Measurements from ENCODE around the gene LRRK1. TPM values are rescaled to one million over a fixed set of nuclear protein-coding genes. Genes with fewer than 3 reads are reported as not detected.

LRRK1 gene
- total RNA-seq, 3 donors from 2014 or later (not counting 1 experiment from before 2014, with no cell fraction given), result 1.2 to 5.5 (median 3.2) TPM

- Mint-ChIP-seq H3K27ac (no peak overlapping the region), H3K4me3 (peak overlapping the region; percentile 67), H3K4me1 (peaks cover 0 to 12% of the 10 kb centered on the region in 2 donors), H3K36me3 (no peaks in the 10 kb centered on the region), H3K27me3 (ENCODE audit: low read depth in 2 of 2) (peaks cover 43 to 65% of the 10 kb centered on the region in 2 donors), H3K9me3 (no peaks in the 10 kb centered on the region)
- intact Hi-C loops (cut with micrococcal nuclease), result loop anchor here (5.0 kb wide), 1 partner anchor 88 kb away; no protein-coding TSS in a partner anchor
- 1% methylated on average over 80 of the region's 80 CpGs for WGBS (ENCODE audit: insufficient coverage)
- no peaks in the 10 kb centered on the region for H3K36me3 ChIP-seq (ENCODE audit: control insufficient read depth, insufficient read depth, low read length)
- H3K27me3 ChIP-seq (ENCODE audit: control insufficient read depth, insufficient read depth, low read length), result peaks cover 9% of the 10 kb centered on the region
- H3K9me3 ChIP-seq (ENCODE audit: control insufficient read depth, insufficient read depth, low read length), result no peaks in the 10 kb centered on the region
- DNase-seq (peak in 1 of 2 donors; percentile 6), ATAC-seq (peak in 1 of 3 donors; percentile 38)
- H3K27ac ChIP-seq (ENCODE audit: low read length), result no peak overlapping the region
- H3K4me3 ChIP-seq (ENCODE audit: low read length), result peak overlapping the region; percentile 30
- peaks cover 16% of the 10 kb centered on the region for H3K4me1 ChIP-seq (ENCODE audit: control insufficient read depth, insufficient read depth, low read length)
- TF ChIP-seq, protein P1, sequence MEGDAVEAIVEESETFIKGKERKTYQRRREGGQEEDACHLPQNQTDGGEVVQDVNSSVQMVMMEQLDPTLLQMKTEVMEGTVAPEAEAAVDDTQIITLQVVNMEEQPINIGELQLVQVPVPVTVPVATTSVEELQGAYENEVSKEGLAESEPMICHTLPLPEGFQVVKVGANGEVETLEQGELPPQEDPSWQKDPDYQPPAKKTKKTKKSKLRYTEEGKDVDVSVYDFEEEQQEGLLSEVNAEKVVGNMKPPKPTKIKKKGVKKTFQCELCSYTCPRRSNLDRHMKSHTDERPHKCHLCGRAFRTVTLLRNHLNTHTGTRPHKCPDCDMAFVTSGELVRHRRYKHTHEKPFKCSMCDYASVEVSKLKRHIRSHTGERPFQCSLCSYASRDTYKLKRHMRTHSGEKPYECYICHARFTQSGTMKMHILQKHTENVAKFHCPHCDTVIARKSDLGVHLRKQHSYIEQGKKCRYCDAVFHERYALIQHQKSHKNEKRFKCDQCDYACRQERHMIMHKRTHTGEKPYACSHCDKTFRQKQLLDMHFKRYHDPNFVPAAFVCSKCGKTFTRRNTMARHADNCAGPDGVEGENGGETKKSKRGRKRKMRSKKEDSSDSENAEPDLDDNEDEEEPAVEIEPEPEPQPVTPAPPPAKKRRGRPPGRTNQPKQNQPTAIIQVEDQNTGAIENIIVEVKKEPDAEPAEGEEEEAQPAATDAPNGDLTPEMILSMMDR (IDR thresholded peaks at IDR 0.05), result no peak
Measured at GRCh38 chr15:100919481-100920405, 586 bp downstream of the LRRK1 start.

DNA sequence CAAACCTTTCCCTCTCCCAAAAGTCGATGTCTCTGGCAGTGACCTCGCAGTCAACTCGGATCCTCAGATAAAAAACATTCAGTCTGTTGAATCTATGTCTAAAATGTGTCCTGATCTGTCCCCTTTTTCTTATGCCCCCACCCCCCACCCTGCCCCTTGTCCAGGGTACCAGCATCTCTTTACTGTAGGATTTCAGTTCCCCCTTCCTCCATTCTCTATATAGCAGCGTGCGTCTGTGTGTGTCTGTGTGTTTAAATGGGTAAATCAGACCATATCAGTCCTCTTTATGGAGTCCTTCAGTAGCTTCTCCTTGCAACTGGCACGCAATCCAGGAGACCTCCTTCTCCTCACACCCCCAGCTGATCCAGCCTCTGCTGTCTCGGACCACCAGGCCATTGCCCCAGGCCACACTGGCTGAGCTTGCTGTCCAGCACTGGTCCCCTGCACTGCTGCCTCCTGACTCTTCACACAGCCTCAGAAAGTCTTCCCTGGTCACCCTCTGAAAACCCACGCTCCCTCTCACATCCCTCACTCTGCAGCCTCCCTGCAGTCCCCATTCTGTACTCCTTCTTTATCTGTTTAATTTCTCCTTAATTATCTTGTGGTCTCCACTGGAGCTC, 1.5 kb downstream of the LRRK1 start:
- Histone ChIP-seq H3K4me1 (ENCODE audit: control insufficient read depth, insufficient read depth, low read length) (peaks cover 16% of the 10 kb centered on the region), H3K36me3 (ENCODE audit: control insufficient read depth, insufficient read depth, low read length) (no peaks in the 10 kb centered on the region), H3K4me3 (ENCODE audit: low read length) (no peak overlapping the region), H3K9me3 (ENCODE audit: control insufficient read depth, insufficient read depth, low read length) (no peaks in the 10 kb centered on the region), H3K27me3 (ENCODE audit: control insufficient read depth, insufficient read depth, low read length) (peaks cover 9% of the 10 kb centered on the region), H3K27ac (ENCODE audit: low read length) (no peak overlapping the region)
- Mint-ChIP-seq H3K27ac (no peak overlapping the region), H3K4me1 (peaks cover 0 to 12% of the 10 kb centered on the region in 2 donors), H3K9me3 (no peaks in the 10 kb centered on the region), H3K27me3 (ENCODE audit: low read depth in 2 of 2) (peaks cover 43 to 60% of the 10 kb centered on the region in 2 donors), H3K36me3 (no peaks in the 10 kb centered on the region), H3K4me3 (peak overlapping the region; percentile 67)
- intact Hi-C loops (cut with micrococcal nuclease), result no loop called here
- DNase-seq (no peak), ATAC-seq (no peak)
- TF ChIP-seq, protein P1 (IDR thresholded peaks at IDR 0.05), result no peak
- WGBS (ENCODE audit: insufficient coverage), result 81% methylated on average over 6 of the region's 8 CpGs

- TF ChIP-seq, protein P1 (IDR thresholded peaks at IDR 0.05), result no peak
- no peaks in the 10 kb centered on the region for H3K36me3 ChIP-seq (ENCODE audit: control insufficient read depth, insufficient read depth, low read length)
- Mint-ChIP-seq H3K4me3 (no peak overlapping the region), H3K9me3 (no peaks in the 10 kb centered on the region), H3K36me3 (no peaks in the 10 kb centered on the region), H3K27me3 (ENCODE audit: low read depth in 2 of 2) (peaks cover 36 to 51% of the 10 kb centered on the region in 2 donors), H3K27ac (no peak overlapping the region), H3K4me1 (peaks cover 0 to 12% of the 10 kb centered on the region in 2 donors)
- H3K27me3 ChIP-seq (ENCODE audit: control insufficient read depth, insufficient read depth, low read length), result peaks cover 7% of the 10 kb centered on the region
- intact Hi-C loops (cut with micrococcal nuclease), result no loop called here
- DNase-seq (no peak), ATAC-seq (no peak)
- WGBS (ENCODE audit: insufficient coverage), result 26% methylated on average over 13 of the region's 13 CpGs
- no peak overlapping the region for H3K4me3 ChIP-seq (ENCODE audit: low read length)
- no peaks in the 10 kb centered on the region for H3K9me3 ChIP-seq (ENCODE audit: control insufficient read depth, insufficient read depth, low read length)
- peak overlapping the region; percentile 45 for H3K27ac ChIP-seq (ENCODE audit: low read length)
- H3K4me1 ChIP-seq (ENCODE audit: control insufficient read depth, insufficient read depth, low read length), result peaks cover 16% of the 10 kb centered on the region
Measured at GRCh38 chr15:100922192-100923040, 3.3 kb downstream of the LRRK1 start.

Data from natural killer cell (primary cell).